HepG2 (cell line): ENCODE results near the gene CD4. TPM values are rescaled to one million over a fixed set of nuclear protein-coding genes. Genes with fewer than 3 reads are reported as not detected.

Experiments used
- CBFB ChIP-seq: sonication (generic); formaldehyde crosslinking; IDR thresholded peaks from 2 replicates; pipeline ENCODE4 v1.4.0; 2020; ENCODE audit warnings: missing genetic modification reagents
- CHD4 ChIP-seq: fragments of 200-600 bp; sonication (generic); IDR thresholded peaks from 2 replicates; pipeline ENCODE4 v1.7.0; 2017; ENCODE audit warnings: mild to moderate bottlenecking, low read length, borderline replicate concordance
- DR1 ChIP-seq: sonication (generic); formaldehyde crosslinking; IDR thresholded peaks from 2 replicates; pipeline ENCODE4 v1.8.0; 2021; ENCODE audit warnings: mild to moderate bottlenecking, missing genetic modification reagents, inconsistent platforms
- E2F2 ChIP-seq: sonication (generic); formaldehyde crosslinking; IDR thresholded peaks from 2 replicates; pipeline ENCODE4 v1.4.0; 2020; ENCODE audit warnings: missing genetic modification reagents, borderline replicate concordance
- ELF1 ChIP-seq: sonication (generic); formaldehyde crosslinking; IDR thresholded peaks from 2 replicates; pipeline ENCODE4 v1.4.0; 2020; ENCODE audit warnings: missing genetic modification reagents
- ELF3 ChIP-seq: IDR thresholded peaks from 2 replicates; pipeline ENCODE4 v1.6.1; 2016; ENCODE audit warnings: missing genetic modification reagents, missing compliant biosample characterization
- HDAC6 ChIP-seq: fragments of 200-600 bp; sonication (generic); IDR thresholded peaks from 2 replicates; pipeline ENCODE4 v1.7.0; 2017; ENCODE audit warnings: mild to moderate bottlenecking, antibody characterized with exemption, low read length, low read depth
- HHEX ChIP-seq: IDR thresholded peaks from 2 replicates; pipeline ENCODE4 v1.6.1; 2016; ENCODE audit warnings: control low read depth
- JARID2 ChIP-seq: sonication (generic); formaldehyde crosslinking; IDR thresholded peaks from 2 replicates; pipeline ENCODE4 v1.8.1; 2023; ENCODE audit warnings: missing genetic modification reagents, inconsistent platforms; ENCODE audit not compliant: insufficient replicate concordance
- MLLT10 ChIP-seq: sonication (generic); formaldehyde crosslinking; IDR thresholded peaks from 2 replicates; pipeline ENCODE4 v1.4.0; 2020; ENCODE audit warnings: missing genetic modification reagents
- MLX ChIP-seq: IDR thresholded peaks from 2 replicates; pipeline ENCODE4 v1.6.1; 2016
- NR0B2 ChIP-seq: sonication (generic); formaldehyde crosslinking; IDR thresholded peaks from 2 replicates; pipeline ENCODE4 v1.4.0; 2020; ENCODE audit warnings: mild to moderate bottlenecking, missing genetic modification reagents
- SP4 ChIP-seq: sonication (generic); formaldehyde crosslinking; IDR thresholded peaks from 2 replicates; pipeline ENCODE4 v1.8.1; 2023; ENCODE audit warnings: mild to moderate bottlenecking, missing genetic modification reagents
- TBX3 ChIP-seq: fragments of 450-650 bp; IDR thresholded peaks from 2 replicates; pipeline ENCODE4 v1.6.1; 2017; ENCODE audit warnings: antibody characterized with exemption, mild to moderate bottlenecking, inconsistent platforms, borderline replicate concordance
- ZBTB3 ChIP-seq: sonication (generic); formaldehyde crosslinking; IDR thresholded peaks from 2 replicates; pipeline ENCODE4 v1.4.0; 2020; ENCODE audit warnings: low read depth, mild to moderate bottlenecking, moderate library complexity, missing genetic modification reagents, borderline replicate concordance
- ZNF205 ChIP-seq: IDR thresholded peaks from 2 replicates; pipeline ENCODE4 v1.6.1; 2018; ENCODE audit warnings: missing biosample characterization, missing genetic modification reagents
- ZNF207 ChIP-seq: fragments of 450-650 bp; IDR thresholded peaks from 2 replicates; pipeline ENCODE4 v1.6.1; 2016; ENCODE audit warnings: antibody characterized with exemption, borderline replicate concordance
- ZNF318 ChIP-seq: sonication (generic); formaldehyde crosslinking; IDR thresholded peaks from 2 replicates; pipeline ENCODE4 v1.4.0; 2020; ENCODE audit warnings: mild to moderate bottlenecking, missing genetic modification reagents
- ZNF441 ChIP-seq: sonication (generic); formaldehyde crosslinking; IDR thresholded peaks from 2 replicates; pipeline ENCODE4 v1.7.0; 2021; ENCODE audit warnings: missing genetic modification reagents, borderline replicate concordance
- ZNF816 ChIP-seq: sonication (generic); formaldehyde crosslinking; IDR thresholded peaks from 2 replicates; pipeline ENCODE4 v1.8.0; 2022; ENCODE audit warnings: missing genetic modification reagents, mild to moderate bottlenecking, borderline replicate concordance
- polyA plus RNA-seq, 8 experiments: library from polyadenylated mRNA; depleted of rRNA in 3 of 8; stranded (reverse) in 7 of 8; unstranded in 1 of 8; fragments of >200 nt; fragmentation: Illumina TruSeq in 4 of 8; extraction: Trizol in 4 of 8; gene quantifications; 2 replicates each; pipeline versions ENCODE4 v1.2.1 to v1.2.3, GENCODE V29; 2011 to 2016; ENCODE audit warnings: low read depth in 4 of 8, missing spikeins in 1 of 8, mixed read lengths in 1 of 8; ENCODE audit not compliant: insufficient read depth in 1 of 8
- total RNA-seq, 5 experiments: library from RNA; depleted of rRNA; stranded (reverse); fragments of >200 nt; fragmentation: Illumina TruSeq; extraction: Trizol; gene quantifications; 2 replicates each; pipeline ENCODE4 v1.2.3, GENCODE V29; 2016; ENCODE audit warnings: low read depth in 1 of 5

Gene CD4
- total and polyA plus RNA-seq, 2 of the 13 experiments (the other 11 are each of a cell fraction or from before 2014, with no cell fraction given): 0.07 to 0.95 TPM

- TF ChIP-seq NR0B2 (CRISPR knock-in tag) (no peak), ELF3 (no peak), HHEX (CRISPR knock-in tag) (no peak), ZNF205 (CRISPR knock-in tag) (no peak), ELF1 (CRISPR knock-in tag) (no peak), ZNF318 (no peak), E2F2 (CRISPR knock-in tag) (no peak), SP4 (CRISPR knock-in tag) (peak; percentile 58; the same call in 1 of the 2 replicates), DR1 (CRISPR knock-in tag) (no peak), CBFB (CRISPR knock-in tag) (no peak), CHD4 (no peak), JARID2 (CRISPR knock-in tag) (no peak), MLX (CRISPR knock-in tag) (no peak), TBX3 (no peak), ZNF816 (CRISPR knock-in tag) (0 out of 2 replicates have a peak, but pooled peaks have one; percentile 31), ZNF441 (no peak), ZBTB3 (CRISPR knock-in tag) (no peak), MLLT10 (CRISPR knock-in tag) (no peak), ZNF207 (no peak), HDAC6 (no peak)
These were observed 25.1 kb upstream of the CD4 start (continued) for GRCh38 chr12:6764011-6764828.
